ENCODE measurements around the gene PCSK5.

DNA sequence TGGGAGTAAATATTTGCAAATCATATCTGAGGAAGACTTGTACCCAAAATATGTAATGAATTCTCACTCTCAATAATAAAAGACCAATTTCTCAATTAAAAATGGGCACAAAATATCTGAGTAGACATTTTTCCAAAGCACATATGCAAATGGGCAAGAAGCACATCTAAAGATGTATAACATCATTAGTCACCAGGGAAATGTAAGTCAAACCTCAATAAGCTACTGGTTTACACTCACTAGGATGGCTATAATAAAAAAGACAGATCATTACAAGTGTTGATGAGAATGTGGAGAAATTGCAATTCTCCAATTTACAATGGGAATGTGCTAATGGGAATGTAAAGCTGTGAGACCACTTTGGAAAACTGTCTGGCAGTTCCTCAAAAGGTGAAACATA lies 13.9 kb downstream of the PCSK5 start:
- TF ChIP-seq, protein P1, sequence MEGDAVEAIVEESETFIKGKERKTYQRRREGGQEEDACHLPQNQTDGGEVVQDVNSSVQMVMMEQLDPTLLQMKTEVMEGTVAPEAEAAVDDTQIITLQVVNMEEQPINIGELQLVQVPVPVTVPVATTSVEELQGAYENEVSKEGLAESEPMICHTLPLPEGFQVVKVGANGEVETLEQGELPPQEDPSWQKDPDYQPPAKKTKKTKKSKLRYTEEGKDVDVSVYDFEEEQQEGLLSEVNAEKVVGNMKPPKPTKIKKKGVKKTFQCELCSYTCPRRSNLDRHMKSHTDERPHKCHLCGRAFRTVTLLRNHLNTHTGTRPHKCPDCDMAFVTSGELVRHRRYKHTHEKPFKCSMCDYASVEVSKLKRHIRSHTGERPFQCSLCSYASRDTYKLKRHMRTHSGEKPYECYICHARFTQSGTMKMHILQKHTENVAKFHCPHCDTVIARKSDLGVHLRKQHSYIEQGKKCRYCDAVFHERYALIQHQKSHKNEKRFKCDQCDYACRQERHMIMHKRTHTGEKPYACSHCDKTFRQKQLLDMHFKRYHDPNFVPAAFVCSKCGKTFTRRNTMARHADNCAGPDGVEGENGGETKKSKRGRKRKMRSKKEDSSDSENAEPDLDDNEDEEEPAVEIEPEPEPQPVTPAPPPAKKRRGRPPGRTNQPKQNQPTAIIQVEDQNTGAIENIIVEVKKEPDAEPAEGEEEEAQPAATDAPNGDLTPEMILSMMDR (IDR thresholded peaks at IDR 0.05) = no peak
- no peak for TF ChIP-seq EZH2 (IDR thresholded peaks at IDR 0.05; ENCODE audit: borderline replicate concordance, insufficient read depth, low read depth, low read length, poor library complexity, severe bottlenecking)
